Stimulated activated CD8-positive, alpha-beta memory T cell treated with anti-CD3 and anti-CD28 coated beads, Interleukin-12 subunit alpha, Interleukin-12 subunit beta, amount 100 ng/mL, for 1 hour (primary cell): Measurements from ENCODE around the gene ADARB2.
"Not testable (repeated sequence)": the region's sequence is repeated elsewhere in the genome, so short reads cannot be mapped to it uniquely, and the experiment has no call there.

Experiments used
- DNase-seq: peaks from one replicate; pipeline ENCODE4 v3.0.0-alpha.2; 2020; ENCODE audit warnings: low read depth

ADARB2 gene

DNA sequence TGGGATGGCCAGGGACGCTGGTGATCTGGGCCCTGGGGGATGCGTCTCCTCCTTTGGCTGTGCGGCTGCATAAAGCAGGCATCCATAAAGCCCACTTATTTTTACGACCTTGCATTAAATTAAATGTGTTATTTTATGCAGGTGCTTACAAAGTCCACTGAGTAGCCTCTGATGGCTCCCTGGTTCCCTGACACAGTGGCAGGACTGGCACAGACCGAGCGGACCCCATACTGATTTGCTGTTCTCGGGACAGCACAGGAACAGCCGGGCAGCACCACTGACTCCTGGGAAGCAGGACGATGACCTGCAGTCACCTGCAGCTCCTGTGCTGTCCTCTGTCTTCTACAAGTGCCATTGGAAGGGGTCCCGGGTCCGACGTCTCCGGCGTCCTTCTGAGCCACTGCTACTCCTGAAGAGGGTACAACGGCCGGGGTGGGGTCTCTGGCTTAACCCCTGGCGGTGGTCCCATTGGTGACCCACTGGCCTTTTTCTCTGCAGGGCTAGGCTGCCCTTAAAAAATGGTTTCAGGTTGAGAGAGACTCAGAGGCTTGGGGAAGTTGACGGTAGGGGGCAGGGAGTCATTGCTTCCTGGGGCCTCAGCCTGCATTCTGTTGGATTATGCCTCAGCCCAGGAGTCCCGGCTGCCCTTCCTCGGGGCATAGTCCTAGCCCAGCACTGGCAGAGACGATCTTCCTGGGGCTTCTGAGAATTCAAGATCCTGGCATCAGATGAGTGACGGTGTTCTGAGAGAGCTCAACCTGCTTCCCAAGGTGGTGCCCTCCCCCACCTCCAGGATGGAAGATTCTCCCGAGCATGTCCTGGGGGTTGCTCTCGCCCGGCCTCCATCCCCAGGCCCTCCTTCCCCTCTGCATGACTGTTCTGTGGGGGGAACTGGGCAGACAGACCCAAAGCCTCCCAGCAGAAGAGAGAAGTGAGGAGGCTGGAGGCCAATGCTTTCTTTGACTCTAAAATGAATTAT lies 330.1 kb downstream of the ADARB2 start:
- no peak for DNase-seq

DNA sequence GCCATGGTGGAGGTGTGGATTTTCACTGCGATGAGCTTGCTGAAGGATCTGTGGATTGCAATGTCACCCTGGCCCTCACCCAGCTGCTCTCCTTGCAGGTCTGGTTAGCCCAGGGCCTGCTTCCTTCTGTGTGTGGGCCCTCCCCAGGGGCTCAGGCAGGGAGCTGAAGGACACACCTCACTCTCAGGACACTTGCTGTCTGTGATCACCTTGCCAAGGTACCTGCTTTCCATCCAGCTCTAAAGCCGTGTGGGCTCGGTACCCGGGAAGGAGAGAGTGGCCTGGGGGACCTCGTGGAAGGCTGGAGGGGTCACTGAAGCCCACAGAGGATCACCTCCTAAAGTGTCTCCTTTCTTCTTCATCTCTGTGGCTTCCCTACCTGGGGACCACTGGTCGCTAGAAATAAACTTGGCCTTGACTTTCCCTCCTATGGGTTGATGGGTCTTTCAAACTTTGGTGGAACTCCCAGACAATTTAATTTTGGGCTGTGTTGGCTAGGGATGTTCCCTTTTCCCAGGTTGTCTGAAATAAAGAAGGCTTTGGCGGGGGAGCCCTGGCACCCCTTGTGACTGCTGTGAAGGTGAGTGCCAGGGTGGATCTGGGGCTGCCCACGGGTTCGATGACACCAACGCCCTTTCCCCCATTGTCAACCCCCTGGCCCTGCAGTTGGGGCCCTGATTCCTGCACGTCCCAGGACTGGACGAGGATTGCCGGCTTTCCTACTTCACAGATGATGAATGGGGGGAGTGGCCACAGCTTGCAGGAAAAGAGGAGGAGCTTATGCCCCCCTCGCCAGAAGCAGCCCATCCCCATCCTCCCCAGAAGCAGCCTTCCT lies 331.0 kb downstream of the ADARB2 start:
- DNase-seq = no peak

DNA sequence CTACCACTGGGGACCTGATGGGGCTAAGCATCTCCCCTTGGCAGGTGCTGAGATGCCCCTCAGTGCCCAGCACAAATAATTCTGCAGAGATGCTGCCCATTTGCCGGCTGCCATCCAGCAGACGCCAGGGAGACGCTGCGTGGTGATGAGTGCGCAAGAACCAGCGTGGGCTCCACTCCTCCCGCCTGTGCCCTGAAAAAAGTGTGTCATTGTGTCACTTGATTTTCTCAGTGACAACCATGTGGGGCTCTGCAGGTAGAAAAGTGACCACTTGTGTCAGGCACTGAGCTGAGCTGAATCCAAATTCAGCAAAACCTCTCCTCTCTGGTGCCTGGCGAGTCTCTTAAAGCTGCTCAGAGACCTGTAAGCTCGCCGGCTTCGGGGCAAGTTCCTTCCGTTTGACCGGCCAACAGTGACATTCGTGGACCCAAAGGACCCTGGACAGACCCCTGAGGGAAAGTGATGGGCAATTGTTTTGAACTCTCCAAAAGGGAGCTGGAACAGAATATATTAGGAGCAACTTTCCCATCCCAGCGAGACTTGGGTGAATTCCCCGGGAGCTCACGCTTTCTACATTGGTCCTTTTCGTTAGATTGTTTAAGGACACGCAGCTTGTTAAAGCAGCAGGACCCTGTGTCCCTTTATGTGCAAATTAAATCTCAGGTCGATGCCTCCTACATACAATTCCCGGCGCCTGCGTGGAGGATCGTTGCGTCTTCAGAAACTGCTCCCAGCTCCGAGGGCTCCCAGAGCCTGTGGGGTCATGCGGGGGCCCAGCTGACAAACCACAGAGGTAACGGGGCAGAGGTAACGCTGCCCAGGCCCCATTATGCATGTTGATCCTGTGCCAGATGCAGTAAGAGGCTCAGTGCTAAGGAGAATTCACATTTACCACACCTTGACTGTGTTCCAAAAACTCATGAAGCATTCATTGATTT lies 332.7 kb downstream of the ADARB2 start:
- no peak for DNase-seq

GRCh38 chr10:1403508-1404322 lies 333.6 kb downstream of the ADARB2 start:
- DNase-seq = no peak

- DNase-seq = no peak
Observed at GRCh38 chr10:1402816-1403507, 334.4 kb downstream of the ADARB2 start.

DNA sequence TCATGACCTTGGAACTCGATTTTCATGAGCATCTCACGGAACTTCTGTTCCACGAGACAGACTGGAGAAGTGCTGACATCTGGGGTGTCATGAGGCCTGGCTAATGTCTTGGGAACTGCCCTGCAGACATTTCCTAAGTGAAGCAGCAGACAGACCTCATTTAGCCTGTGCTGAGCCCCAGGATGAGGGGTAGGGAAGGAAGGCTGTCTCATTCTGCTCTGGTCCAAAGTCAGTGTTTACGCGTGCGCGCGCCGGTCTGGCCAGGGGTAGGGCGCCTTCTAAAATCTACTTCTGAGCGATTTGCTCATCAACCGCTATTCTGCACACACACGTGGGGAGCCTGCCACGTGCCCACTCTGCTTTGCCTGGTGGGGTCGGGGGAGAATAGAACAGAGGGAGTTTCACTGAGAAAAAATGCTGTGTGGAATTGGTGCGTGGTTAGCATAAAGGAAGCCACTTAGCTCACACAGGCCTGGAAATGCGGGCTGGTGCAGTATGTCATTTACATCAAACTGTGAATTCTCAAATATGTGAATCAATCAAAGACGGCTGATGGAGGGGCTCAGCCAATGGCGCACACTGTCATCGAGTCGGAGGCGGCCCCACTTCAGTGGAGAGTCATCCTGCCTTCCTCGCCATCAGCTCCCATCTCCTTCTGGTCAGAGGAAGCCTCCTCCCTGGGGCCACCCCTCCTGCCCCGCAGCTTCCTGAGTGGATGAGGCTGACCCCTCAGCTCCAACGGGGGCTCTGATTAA lies 335.1 kb downstream of the ADARB2 start:
- DNase-seq = no peak

DNA sequence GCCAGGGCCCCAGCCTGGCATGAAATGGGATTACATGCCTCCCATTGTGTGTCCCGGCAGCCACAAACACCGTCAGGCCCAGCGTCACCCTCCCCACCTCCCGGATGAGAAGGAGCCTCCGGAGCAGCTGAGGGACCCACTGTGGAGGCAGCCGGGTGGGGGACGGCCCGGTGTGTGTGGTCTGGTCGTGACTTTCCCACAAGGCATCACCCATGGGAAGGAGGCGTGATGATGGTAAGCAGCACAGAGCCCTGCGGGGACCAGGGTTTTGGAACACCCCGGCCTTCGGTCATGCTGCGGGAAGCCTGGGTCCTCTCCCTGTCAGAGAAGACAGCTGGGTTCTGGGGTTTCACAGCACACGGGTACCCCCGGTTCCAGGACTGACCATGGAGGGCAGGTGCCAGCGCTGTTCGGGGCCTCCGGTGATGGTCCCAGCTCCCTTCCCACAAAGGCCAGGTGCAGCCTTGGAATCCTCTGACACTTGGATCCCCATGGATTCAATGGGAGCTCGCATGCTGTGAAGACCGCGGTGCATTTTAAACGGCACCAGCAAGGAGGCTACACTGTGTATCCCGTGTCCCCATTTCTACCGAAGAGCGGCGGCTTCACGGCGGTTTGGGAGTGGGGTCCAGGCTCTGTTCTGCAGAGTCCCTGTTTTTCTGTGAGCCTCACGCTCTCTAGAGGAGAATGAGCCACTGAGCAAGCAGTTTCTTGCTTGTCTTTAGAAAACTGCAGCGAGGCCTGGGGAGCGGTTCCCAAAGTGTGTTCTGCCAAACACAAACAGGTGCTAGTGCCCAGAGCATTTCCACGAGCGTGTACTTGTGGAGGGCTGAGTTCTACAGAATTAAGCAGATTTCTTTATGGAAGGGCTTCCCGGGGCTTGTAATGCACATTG lies 336.0 kb downstream of the ADARB2 start:
- DNase-seq = no peak

DNA sequence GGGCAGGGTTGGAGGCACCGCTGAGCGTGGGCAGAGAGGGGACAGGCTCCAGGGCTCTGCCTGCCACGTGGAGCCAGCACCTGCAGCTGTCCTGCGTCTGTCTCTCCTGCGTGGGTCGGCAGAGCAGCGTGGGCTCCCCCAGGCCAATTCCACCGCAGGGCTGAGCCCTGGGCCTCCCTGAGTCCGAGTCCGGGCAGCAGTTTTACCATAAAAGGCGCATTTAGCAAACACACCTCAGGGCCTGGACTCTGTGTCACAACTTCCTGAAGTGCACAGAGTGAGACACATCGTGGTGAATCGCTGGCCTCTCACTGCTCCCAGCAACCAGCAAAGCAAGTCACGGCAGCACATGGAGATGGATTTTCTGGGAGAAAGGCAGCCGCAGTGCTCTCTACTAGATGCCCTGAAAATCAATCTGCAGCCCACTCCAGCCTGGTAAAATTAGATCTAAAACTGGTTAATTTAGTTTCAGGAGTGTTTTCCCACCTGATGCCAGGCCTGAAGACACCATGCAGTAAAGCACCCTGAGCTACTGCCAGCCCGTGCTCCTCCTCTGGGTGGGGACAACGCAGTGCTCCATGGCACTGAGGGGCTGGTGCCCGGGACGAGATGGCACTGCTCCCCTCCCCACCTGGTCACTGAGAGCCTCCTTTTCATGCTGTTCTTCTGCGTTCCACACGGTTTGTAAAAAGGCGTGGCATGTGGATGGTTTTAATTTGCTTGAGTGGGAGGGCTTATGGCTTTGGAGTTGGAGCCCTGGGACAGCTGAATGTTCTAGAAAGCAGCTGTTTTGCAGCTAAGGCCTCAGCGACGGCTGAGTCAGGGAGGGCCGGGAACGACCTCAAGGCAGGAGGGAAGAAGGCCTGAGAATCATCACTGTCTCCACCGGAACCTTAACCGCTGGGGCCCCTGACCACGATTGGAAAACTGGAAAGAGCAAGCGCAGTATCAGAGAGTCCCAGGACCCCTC lies 336.9 kb downstream of the ADARB2 start:
- DNase-seq = no peak

- no peak for DNase-seq
Observed at GRCh38 chr10:1399431-1400100, 337.8 kb downstream of the ADARB2 start.

DNA sequence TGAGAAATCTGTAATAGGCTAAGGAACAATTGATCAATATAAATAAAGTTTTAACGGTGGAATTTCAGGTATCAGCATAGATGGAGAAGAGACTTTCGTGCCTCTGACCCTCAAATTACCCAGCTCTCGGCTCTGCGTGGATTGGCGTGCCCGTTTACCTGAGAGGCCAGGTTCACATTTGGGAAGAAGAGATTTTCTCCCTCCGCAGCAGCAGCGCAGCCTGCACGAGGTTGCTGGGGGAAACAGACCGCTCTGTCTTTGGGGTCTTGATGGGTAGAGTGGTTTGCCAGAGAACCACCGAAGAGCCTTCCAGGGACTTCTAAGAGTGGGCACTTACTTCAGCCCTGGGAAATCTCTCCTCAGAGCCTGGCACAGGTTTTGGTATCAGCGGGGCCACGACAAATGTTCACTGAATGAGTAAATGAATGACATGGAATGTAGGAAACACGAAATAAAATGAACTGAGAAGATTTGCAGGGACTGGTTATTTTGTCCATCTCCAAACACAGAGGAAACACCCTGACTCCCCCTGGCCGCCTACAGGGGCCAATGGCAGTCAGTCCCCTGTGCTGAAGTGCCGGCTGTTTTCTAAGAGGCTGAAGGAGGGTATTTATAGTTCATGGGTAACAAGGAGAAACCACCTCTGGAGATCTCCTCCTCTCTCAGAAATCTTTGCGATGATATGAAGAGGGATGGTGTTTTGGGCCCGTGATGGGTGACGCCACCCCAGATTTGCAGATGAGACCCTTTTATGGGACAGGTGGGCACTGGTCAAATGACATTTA lies 338.5 kb downstream of the ADARB2 start:
- DNase-seq = no peak

DNA sequence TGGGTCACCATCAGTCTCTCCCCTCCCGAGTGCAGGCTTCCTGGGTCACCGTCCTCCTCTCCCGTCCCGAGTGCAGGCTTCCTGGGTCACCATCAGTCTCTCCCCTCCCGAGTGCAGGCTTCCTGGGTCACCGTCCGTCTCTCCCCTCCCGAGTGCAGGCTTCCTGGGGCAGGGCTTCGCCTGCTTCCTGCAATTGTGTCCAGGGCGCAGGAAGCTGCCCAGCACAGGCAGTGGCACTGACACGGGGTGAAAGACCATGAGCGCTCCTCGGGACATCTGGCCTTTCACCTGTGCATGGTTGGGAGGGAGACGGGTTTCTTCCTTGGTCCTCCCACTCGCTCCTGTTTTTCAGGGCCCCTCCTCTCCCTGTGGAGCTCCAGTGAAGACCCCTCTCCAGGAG lies 339.2 kb downstream of the ADARB2 start:
- DNase-seq = not testable (repeated sequence)

GRCh38 chr10:1396297-1396635 lies 341.1 kb downstream of the ADARB2 start:
- no peak for DNase-seq

DNA sequence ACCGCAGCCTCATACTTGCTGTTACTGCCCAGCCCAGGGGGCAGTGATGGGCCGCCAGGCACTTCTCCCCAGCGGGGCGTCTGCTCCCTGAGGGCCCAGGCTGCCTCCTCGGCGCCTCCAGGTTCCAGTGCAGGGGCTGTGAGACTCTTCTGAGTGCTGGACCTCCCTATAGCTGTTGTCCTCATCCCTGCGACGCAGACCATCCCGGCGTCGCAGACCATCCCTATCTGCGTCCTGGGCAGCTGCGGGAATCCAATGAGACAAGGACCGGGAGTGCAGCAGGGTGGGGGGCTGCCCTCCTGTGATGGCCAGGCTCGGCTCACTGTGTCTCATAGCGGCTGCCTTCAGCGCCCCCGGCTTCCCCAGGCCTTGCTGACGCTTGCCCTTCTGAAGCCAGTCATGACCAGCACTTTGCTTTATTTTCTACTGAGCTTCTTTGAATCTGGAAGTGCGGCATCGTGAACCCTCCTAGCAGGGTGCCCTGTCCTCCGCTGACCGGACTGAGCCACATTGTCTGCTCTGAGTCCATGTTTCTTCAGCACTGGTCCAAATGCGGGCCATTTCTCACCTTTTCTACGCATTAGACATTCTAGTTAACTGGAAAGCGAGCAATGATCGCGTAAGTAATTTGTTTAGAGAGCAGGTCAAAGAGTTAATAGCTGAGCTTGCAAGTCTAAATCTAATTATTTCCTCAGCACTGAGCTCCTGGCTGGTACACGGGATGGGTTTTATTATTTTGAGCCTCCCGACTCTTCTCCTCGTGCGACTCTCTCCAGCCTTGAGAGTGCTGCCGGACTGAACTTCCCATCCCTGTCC lies 341.6 kb downstream of the ADARB2 start:
- DNase-seq = no peak

- no peak for DNase-seq
Observed at GRCh38 chr10:1395025-1395480, 342.3 kb downstream of the ADARB2 start.
